HepG2 (cell line): ENCODE data around the gene FASLG. TPM values are rescaled to one million over a fixed set of nuclear protein-coding genes. Genes with fewer than 3 reads are reported as not detected.

Source experiments
- ATAC-seq: fragments of 200-7000 bp; cut with Tn5 transposase; 3 replicates; pipeline ENCODE4 v1.9.1; 2020; ENCODE audit warnings: mild to moderate bottlenecking, moderate library complexity
- BruUV-seq: library from RNA; stranded (reverse); fragments of 400-500 nt; replicated peaks from 2 replicates; lab custom pipeline; 2021; lab: Mats Ljungman, UMichigan
- CTCF ChIA-PET: fragments of 300-600 bp; formaldehyde crosslinking; extraction: SDS; loops from one replicate; lab custom pipeline; 2021; ENCODE audit warnings: low total read pairs, inconsistent platforms, low intra/inter-chr PET ratio; lab: Yijun Ruan, JAX
- POLR2A ChIA-PET: fragments of 350-600 bp; sonication (Branson Sonifier 250); formaldehyde crosslinking; loops from one replicate; lab custom pipeline; 2020; ENCODE audit warnings: antibody characterized with exemption, inconsistent platforms; lab: Yijun Ruan, JAX
- DNase-seq: peaks from one replicate; pipeline ENCODE4 v3.0.0-alpha.2; 2015; ENCODE audit warnings: low spot score
- FAIRE-seq: peaks from 3 replicates; lab custom pipeline; 2011; peaks lifted over from hg19 to GRCh38; lab: Jason Lieb, UNC
- H2AFZ ChIP-seq: one replicate; pipeline ENCODE4 v1.6.1; 2011; ENCODE audit warnings: low read length, inconsistent platforms
- H3K27ac ChIP-seq: fragments of 300-600 bp; 3 replicates; pipeline ENCODE4 v1.8.0; 2011; ENCODE audit warnings: mixed run types, mild to moderate bottlenecking, mixed read lengths, low read length, inconsistent platforms; ENCODE audit not compliant: insufficient read depth; ENCODE audit errors: extremely low read length
- H3K27me3 ChIP-seq, 2 experiments: fragments of 200-600 bp in 1 of 2; 2 replicates in 1 of 2; 3 replicates in 1 of 2; pipeline versions ENCODE4 v1.6.0 to v1.8.0; 2011; ENCODE audit warnings: low read length in 2 of 2, mild to moderate bottlenecking in 2 of 2, moderate library complexity in 2 of 2, inconsistent platforms in 1 of 2; ENCODE audit not compliant: insufficient read depth in 2 of 2, control insufficient read depth in 1 of 2
- H3K36me3 ChIP-seq, 2 experiments: fragments of 200-600 bp in 1 of 2; replicated peaks in 1 of 2; 2 replicates in 1 of 2; 3 replicates in 1 of 2; pipeline versions ENCODE4 v1.5.1 to v1.8.0; 2011; ENCODE audit warnings: low read length in 2 of 2, inconsistent platforms in 1 of 2; ENCODE audit not compliant: insufficient read depth in 2 of 2, control insufficient read depth in 1 of 2
- H3K4me1 ChIP-seq: 2 replicates; pipeline ENCODE4 v1.5.1; 2012; ENCODE audit warnings: low read length, inconsistent platforms; ENCODE audit not compliant: insufficient read depth
- H3K4me2 ChIP-seq: 2 replicates; pipeline ENCODE4 v1.6.0; 2011; ENCODE audit warnings: low read depth, low read length, inconsistent platforms
- H3K4me3 ChIP-seq, 3 experiments: fragments of 200-600 bp in 1 of 3; sonication (generic), shearing (Covaris generic) in 1 of 3; replicated peaks in 1 of 3; 2 replicates each; pipeline ENCODE4 v1.5.1; 2011 to 2016; ENCODE audit warnings: low read length in 3 of 3, inconsistent platforms in 2 of 3, low read depth in 2 of 3, mild to moderate bottlenecking in 2 of 3, control low read depth in 1 of 3, mixed read lengths in 1 of 3; ENCODE audit not compliant: insufficient read depth in 1 of 3
- H3K79me2 ChIP-seq: one replicate; pipeline ENCODE4 v1.6.1; 2011; ENCODE audit warnings: low read length, inconsistent platforms; ENCODE audit not compliant: insufficient read depth
- H3K9ac ChIP-seq: 2 replicates; pipeline ENCODE4 v1.6.0; 2011; ENCODE audit warnings: mild to moderate bottlenecking, low read depth, low read length, inconsistent platforms; ENCODE audit not compliant: insufficient read depth
- H3K9me3 ChIP-seq: 2 replicates; pipeline ENCODE4 v1.5.1; 2012; ENCODE audit warnings: mild to moderate bottlenecking, low read length
- H4K20me1 ChIP-seq: 2 replicates; pipeline ENCODE4 v1.6.0; 2011; ENCODE audit warnings: inconsistent platforms, mild to moderate bottlenecking, low read length, moderate library complexity; ENCODE audit not compliant: insufficient read depth
- AGO2 ChIP-seq: fragments of 200-400 bp; formaldehyde crosslinking; optimal IDR thresholded peaks from 2 replicates; pipeline ENCODE3; 2017; ENCODE audit warnings: mild to moderate bottlenecking, low read depth, low read length, moderate library complexity
- MYPOP ChIP-seq: sonication (generic); formaldehyde crosslinking; IDR thresholded peaks from 2 replicates; pipeline ENCODE4 v1.8.1; 2023; ENCODE audit warnings: mild to moderate bottlenecking, moderate library complexity, missing genetic modification reagents
- REL ChIP-seq: sonication (generic); formaldehyde crosslinking; conservative IDR thresholded peaks from 2 replicates; pipeline ENCODE4 v1.8.0; 2022; ENCODE audit warnings: mild to moderate bottlenecking, missing genetic modification reagents, moderate library complexity
- SMAD3 ChIP-seq: sonication (generic); formaldehyde crosslinking; IDR thresholded peaks from 2 replicates; pipeline ENCODE4 v1.4.0; 2020; ENCODE audit warnings: missing genetic modification reagents
- WGBS: methylation state at CpG from one replicate; pipeline ENCODE4 v1.1.6; 2017; ENCODE audit warnings: low lambda C conversion rate; 5-methylcytosine and 5-hydroxymethylcytosine counted together
- in situ Hi-C: cut with HindIII; loops from 2 replicates; pipeline ENCODE4 v1.10.0; 2017; ENCODE audit warnings: low pct_unique_long_range_greater_than_20kb; ENCODE audit not compliant: extremely low pct_ligation_motif_present
- intact Hi-C: fragments of 100-400 bp; cut with micrococcal nuclease; formaldehyde crosslinking; loops from one replicate; pipeline ENCODE4 v1.10.0; 2022; ENCODE audit not compliant: unreplicated experiment
- polyA plus RNA-seq, 8 experiments: library from polyadenylated mRNA; depleted of rRNA in 3 of 8; stranded (reverse) in 7 of 8; unstranded in 1 of 8; fragments of >200 nt; fragmentation: Illumina TruSeq in 4 of 8; extraction: Trizol in 4 of 8; gene quantifications; 2 replicates each; pipeline versions ENCODE4 v1.2.1 to v1.2.3, GENCODE V29; 2011 to 2016; ENCODE audit warnings: low read depth in 4 of 8, missing spikeins in 1 of 8, mixed read lengths in 1 of 8; ENCODE audit not compliant: insufficient read depth in 1 of 8
- total RNA-seq, 5 experiments: library from RNA; depleted of rRNA; stranded (reverse); fragments of >200 nt; fragmentation: Illumina TruSeq; extraction: Trizol; gene quantifications; 2 replicates each; pipeline ENCODE4 v1.2.3, GENCODE V29; 2016; ENCODE audit warnings: low read depth in 1 of 5

The FASLG gene
- total and polyA plus RNA-seq, 2 of the 13 experiments (the other 11 are each of a cell fraction or from before 2014, with no cell fraction given), result 0.08 TPM; not detected in 1

GRCh38 chr1:172647987-172648386, 10.9 kb upstream of the FASLG start (continued):
- TF ChIP-seq MYPOP (no peak), AGO2 (no peak)

DNA sequence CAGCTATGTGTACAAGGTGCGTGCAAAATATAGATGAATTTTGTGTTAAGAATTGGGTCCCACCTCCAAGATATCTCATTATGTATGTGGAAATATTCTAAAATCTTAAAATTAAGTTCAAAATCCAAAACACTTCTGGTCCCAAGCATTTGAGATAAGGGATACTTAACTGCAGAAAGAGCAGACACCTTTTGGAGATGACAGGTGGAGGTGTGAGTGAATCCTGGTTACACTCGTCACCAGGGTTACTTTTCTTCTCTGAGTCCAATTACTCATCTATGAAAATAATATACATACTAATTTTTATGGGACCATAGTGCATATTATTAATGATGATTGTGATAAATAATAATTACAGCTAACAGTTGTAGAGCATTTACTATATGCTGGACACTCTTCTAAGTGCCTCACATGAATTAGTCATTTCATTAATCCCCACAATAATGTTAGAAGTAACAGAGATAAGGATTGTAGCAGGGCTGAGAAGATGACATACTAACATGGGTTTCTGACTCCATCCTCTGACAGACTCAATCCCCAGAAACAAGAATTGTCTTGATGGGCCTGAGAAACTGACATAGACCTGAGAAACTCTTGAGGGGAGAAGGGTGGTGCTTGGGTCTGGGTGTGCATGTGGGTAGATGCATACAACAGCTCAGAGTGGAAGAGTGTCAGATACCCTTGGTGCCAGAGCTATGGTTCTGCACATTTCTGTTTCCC, 8.3 kb upstream of the FASLG start:
- Histone ChIP-seq H4K20me1 (no peaks in the 10 kb centered on the region), H3K4me3 (no peak overlapping the region), H3K9ac (no peak overlapping the region), H3K4me2 (no peak overlapping the region), H3K36me3 (no peaks in the 10 kb centered on the region), H3K27me3 (no peaks in the 10 kb centered on the region)
- ATAC-seq (no peak), FAIRE-seq (no peak), DNase-seq (no peak)
- intact Hi-C loops, result no loop called here
- POLR2A ChIA-PET, result no interaction called here
- no TSS peak for BruUV-seq
- WGBS, result 34% methylated on average over 2 of the region's 2 CpGs
- TF ChIP-seq REL (CRISPR knock-in tag), result no peak
- TF ChIP-seq SMAD3 (CRISPR knock-in tag), result no peak
- TF ChIP-seq, all 625 proteins: peak for 0
- Histone ChIP-seq H3K27ac (no peak overlapping the region), H2AFZ (no peak overlapping the region), H3K9me3 (no peaks in the 10 kb centered on the region), H3K4me1 (no peaks in the 10 kb centered on the region), H3K79me2 (no peaks in the 10 kb centered on the region)
- in situ Hi-C loops, result no loop called here
- CTCF ChIA-PET, result no interaction called here
